Limb (tissue), 2 donors: ENCODE results near the gene KLK5.
A peak's percentile ranks its signal among the peaks of the same experiment; 100 is the strongest.

ENCODE experiments used
- DNase-seq, 2 donors: peaks; one replicate each; pipeline ENCODE4 v3.0.0-alpha.2; 2016; ENCODE audit errors: extremely low spot score in 2 of 2

The KLK5 gene

GRCh38 chr19:50968716-50969412 is 16.0 kb upstream of the KLK5 start:
- no peak for DNase-seq

- DNase-seq = no peak
Observed at GRCh38 chr19:50967929-50968715, 15.3 kb upstream of the KLK5 start.

- DNase-seq = no peak
Observed at GRCh38 chr19:50964266-50964665, 11.4 kb upstream of the KLK5 start.

- DNase-seq = no peak
Observed at GRCh38 chr19:50963381-50963780, 10.5 kb upstream of the KLK5 start.

GRCh38 chr19:50962245-50962644 is 9.4 kb upstream of the KLK5 start:
- DNase-seq = no peak

GRCh38 chr19:50959731-50960500 is 7.1 kb upstream of the KLK5 start:
- DNase-seq = no peak

- DNase-seq = no peak
Observed at GRCh38 chr19:50957587-50957986, 4.7 kb upstream of the KLK5 start.

- DNase-seq = no peak
Observed at GRCh38 chr19:50949861-50950260, 3.0 kb downstream of the KLK5 start.

- DNase-seq = no peak
Observed at GRCh38 chr19:50947123-50947522, 5.7 kb downstream of the KLK5 start.

- no peak for DNase-seq
Observed at GRCh38 chr19:50944795-50945194, 8.0 kb downstream of the KLK5 start.

- DNase-seq = no peak
Observed at GRCh38 chr19:50943074-50943828, 9.6 kb downstream of the KLK5 start.

GRCh38 chr19:50939596-50939995 is 13.2 kb downstream of the KLK5 start:
- no peak for DNase-seq

- no peak for DNase-seq
Observed at GRCh38 chr19:50933640-50934039, 19.2 kb downstream of the KLK5 start.

GRCh38 chr19:50932690-50933083 is 20.2 kb downstream of the KLK5 start:
- no peak for DNase-seq

GRCh38 chr19:50932018-50932689 is 20.7 kb downstream of the KLK5 start:
- no peak for DNase-seq

GRCh38 chr19:50931023-50931422 is 21.8 kb downstream of the KLK5 start:
- DNase-seq = no peak

GRCh38 chr19:50928831-50929230 is 24.0 kb downstream of the KLK5 start:
- DNase-seq = no peak

- DNase-seq = no peak
Observed at GRCh38 chr19:50926144-50926543, 26.7 kb downstream of the KLK5 start.

GRCh38 chr19:50925734-50926133 is 27.1 kb downstream of the KLK5 start:
- no peak for DNase-seq

- no peak for DNase-seq
Observed at GRCh38 chr19:50924586-50924985, 28.3 kb downstream of the KLK5 start.

GRCh38 chr19:50922317-50922853 is 30.5 kb downstream of the KLK5 start:
- DNase-seq = peak; percentile 68 to 82
